NK-92 treated with Interleukin-12 subunit alpha and Interleukin-12 subunit beta, amount 100 ng/mL, for 24 hours (cell line): ENCODE measurements around the gene FAM13B.

Experiments
- DNase-seq: peaks from one replicate; lab custom pipeline; 2025; lab: John Stamatoyannopoulos, UW

Gene FAM13B

DNA sequence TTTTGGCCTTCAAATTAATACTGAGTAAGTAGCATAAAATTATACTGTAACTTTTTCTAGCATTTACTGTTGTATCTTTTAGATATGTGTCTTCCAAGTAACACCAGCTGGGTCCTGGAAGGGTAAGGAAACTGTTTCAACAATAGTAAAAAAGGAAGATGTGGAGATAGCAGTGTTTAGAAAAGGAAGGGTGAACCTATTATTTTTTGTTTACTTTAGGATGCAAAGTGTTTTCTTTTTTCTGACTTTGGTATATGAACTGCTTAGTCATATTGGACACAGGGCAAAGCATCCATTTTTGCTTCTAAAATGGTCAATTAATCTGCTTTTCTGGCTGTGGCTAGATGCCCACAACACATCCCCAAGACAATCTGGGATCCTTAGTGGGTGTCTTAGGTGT, 138.3 kb downstream of the FAM13B start:
- DNase-seq = no peak

DNA sequence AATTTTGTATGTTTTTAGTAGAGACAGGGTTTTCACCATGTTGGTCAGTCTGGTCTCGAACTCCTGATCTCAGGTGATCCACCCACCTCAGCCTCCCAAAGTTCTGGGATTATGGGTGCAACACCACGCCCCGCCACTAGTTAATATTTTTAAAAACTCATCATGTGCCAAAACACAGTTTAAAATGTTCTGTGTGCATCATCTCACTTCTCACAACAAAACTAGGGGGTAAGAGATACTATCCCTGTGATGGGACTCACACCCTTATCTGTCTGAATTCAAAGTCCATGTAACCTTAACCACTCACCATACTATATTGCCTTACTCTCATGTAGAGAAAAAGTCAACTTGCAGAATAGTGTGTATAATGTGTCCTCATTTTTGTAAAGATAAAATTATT, 141.0 kb downstream of the FAM13B start:
- no peak for DNase-seq

DNA sequence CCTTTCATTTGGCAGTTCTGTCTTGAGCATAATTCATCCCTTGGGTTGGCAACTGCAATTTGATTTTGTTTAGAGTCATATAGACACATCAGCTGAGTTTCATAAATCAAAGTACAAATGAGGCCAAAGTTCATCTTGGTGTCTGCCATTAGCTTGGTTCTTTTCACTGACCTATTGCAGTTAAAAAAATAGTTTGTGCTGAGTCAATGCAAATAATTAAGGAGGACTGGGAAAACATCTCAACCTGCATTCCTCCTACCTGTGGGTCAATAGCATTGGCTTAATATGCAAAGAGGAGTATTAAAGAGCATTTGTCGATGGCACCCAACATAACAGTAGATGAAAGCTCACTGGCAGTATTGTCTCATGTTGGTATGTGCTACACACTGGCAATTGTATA, 142.0 kb downstream of the FAM13B start:
- no peak for DNase-seq

DNA sequence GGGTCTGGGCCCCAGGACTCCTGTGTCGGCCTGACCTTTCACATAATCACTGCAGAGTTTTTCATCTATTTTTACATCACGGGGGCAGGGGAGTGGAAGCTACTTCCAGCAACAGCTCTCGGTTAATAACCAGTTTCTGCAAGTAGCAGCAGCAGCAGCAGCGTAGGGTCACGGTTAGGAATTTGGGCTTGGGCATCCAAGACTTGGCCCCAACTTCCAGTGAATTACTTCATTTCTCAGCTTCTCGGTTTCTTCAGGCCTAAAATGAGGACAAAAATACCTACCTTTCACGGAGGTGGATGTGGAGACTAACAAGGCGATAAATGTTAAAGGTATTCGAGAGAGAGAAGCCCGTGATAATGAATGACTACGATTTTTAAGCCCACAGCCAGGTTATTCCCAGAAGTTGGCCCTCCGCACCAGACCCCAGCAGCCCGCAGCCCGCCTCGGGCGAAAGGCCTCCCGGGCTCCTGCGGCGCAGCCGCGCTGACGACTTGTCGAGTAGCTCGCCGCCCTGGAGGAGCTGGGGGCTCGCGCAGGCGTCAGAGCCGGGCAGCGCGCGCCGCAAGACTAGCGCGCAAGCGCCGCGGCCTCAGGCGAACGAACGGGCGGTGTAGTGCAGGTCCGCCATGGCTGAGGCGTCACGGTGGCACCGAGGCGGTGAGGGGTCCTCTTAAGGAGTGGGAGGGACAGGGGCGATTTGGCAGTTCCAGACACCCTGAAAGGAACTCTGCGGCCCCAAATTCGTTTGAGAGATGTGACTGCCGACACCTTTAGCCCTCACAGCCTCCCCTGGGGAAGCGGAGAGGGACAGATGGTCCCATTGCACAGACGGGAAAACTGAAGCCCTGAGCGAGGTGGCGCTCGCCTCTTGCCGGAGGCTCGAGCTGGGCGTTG, 143.8 kb downstream of the FAM13B start, which contains the start of gene PKD2L2:
Gene PKD2L2 (plus strand): TSS at position 595 of the 897 bp plus-strand sequence. CDS start 35 bp downstream, at position 630.
- peak; percentile 73 for DNase-seq

DNA sequence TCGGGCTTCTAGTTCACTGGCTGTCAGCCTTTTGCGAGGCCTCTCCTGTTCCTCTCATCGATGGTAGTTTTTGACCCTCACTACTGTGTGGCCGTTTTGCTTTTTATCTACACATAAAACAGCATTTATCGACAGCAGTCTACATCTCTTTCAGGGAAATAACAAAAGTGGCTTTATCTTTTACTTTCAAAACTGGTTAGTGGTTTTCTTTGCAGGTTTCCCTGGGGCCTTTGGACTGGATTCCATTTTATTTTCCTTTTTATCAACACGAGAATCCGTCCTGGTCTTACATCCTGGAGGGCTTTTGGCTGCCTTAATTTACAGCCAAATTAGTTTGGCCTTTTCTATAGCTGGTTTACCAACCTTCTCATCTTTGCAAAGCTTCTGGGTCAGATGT, 144.4 kb downstream of the FAM13B start:
- DNase-seq = no peak
